GM12872 (cell line): ENCODE results near the gene PLXDC2.

Source experiments
- CTCF ChIP-seq: IDR thresholded peaks from 3 replicates; pipeline ENCODE4 v1.5.1; 2011; ENCODE audit warnings: low read depth, mild to moderate bottlenecking, low read length, moderate library complexity; ENCODE audit not compliant: insufficient read depth

The PLXDC2 gene

GRCh38 chr10:20147684-20148083 lies 331.5 kb downstream of the PLXDC2 start:
- no peak for TF ChIP-seq CTCF

DNA sequence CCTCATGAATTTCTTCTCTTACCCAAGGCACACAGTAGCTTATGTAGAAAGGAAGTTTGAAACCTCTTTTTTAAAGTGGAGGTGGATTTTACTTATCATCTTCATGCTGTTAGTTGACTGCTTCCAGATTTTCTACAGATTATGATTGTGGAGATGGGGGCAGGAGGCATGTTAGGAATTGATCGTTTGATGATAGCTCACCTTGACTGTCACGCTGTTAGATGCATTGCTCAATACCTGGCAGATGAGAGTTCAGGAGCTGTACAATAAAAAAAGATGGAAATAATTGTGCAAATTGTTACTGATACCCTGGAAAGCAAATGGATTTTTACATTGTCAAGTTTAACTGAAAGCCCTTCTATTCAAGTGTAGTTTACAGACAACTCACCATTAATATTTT lies 340.3 kb downstream of the PLXDC2 start:
- TF ChIP-seq CTCF: no peak

- no peak for TF ChIP-seq CTCF
Observed at GRCh38 chr10:20157314-20157713, 341.1 kb downstream of the PLXDC2 start.

GRCh38 chr10:20158086-20158485 lies 341.9 kb downstream of the PLXDC2 start:
- no peak for TF ChIP-seq CTCF

GRCh38 chr10:20162123-20162522 lies 345.9 kb downstream of the PLXDC2 start:
- no peak for TF ChIP-seq CTCF

- TF ChIP-seq CTCF: no peak
Observed at GRCh38 chr10:20166096-20166675, 350.0 kb downstream of the PLXDC2 start.

DNA sequence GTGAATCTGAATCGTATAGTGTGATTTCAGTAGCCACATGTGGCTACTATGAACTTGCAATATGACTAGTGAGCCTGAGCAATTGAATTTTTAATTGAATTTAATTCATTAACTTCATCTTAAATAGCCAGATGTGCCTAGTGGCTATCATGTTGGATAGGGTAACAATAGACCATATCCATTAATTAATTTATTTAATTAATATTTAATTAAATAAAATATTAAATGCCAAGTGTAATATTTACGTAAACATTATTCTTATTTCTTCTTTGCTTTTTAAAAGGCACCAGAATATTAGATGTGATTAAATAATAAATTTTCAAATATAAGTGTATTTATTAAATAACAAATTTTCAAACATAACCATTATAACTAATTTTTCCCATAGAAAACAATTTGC lies 354.4 kb downstream of the PLXDC2 start:
- TF ChIP-seq CTCF: no peak
